Astrocyte (in vitro differentiated cells and primary cell): ENCODE results near the gene TEKT2.

Experiments
- CTCF ChIP-seq: IDR thresholded peaks from 2 replicates; pipeline ENCODE4 v1.5.1; 2011; ENCODE audit warnings: low read depth, mild to moderate bottlenecking, inconsistent platforms, low read length, moderate library complexity; ENCODE audit not compliant: insufficient read depth
- EZH2 ChIP-seq: IDR thresholded peaks from 2 replicates; pipeline ENCODE4 v1.6.1; 2012; ENCODE audit warnings: mild to moderate bottlenecking, low read length, inconsistent platforms; ENCODE audit not compliant: insufficient read depth

GRCh38 chr1:36092166-36092797, 8.4 kb downstream of the TEKT2 start:
- TF ChIP-seq CTCF (no peak), EZH2 (no peak)
